IMR-90 (cell line): ENCODE results near the gene MACROD1. TPM values are rescaled to one million over a fixed set of nuclear protein-coding genes. Genes with fewer than 3 reads are reported as not detected.

ENCODE experiments used
- ATAC-seq: fragments of 200-7000 bp; cut with Tn5 transposase; 2 replicates; pipeline ENCODE4 v1.9.1; 2020; ENCODE audit warnings: low read depth, mild to moderate bottlenecking, moderate library complexity
- BruUV-seq: library from RNA; stranded (reverse); fragments of 400-500 nt; replicated peaks from 2 replicates; lab custom pipeline; 2021; lab: Mats Ljungman, UMichigan
- CTCF ChIA-PET: fragments of 300-600 bp; formaldehyde crosslinking; extraction: SDS; loops from one replicate; lab custom pipeline; 2021; ENCODE audit warnings: antibody characterized with exemption; lab: Yijun Ruan, JAX
- POLR2A ChIA-PET: fragments of 300-600 bp; sonication (Branson Sonifier 250); formaldehyde crosslinking; loops from one replicate; lab custom pipeline; 2022; ENCODE audit warnings: antibody characterized with exemption; ENCODE audit not compliant: unreplicated experiment; lab: Charles Lee
- DNase-seq: peaks from one replicate; pipeline ENCODE4 v3.0.0; 2013
- H2AFZ ChIP-seq: replicated peaks from 2 replicates; pipeline ENCODE3; 2013; ENCODE audit warnings: low read length, mild to moderate bottlenecking; ENCODE audit not compliant: poor library complexity
- H2AK5ac ChIP-seq: 2 replicates; pipeline ENCODE4 v1.6.1; 2013; ENCODE audit warnings: low read depth, low read length, inconsistent platforms
- H2AK9ac ChIP-seq: replicated peaks from 2 replicates; pipeline ENCODE3; 2013; ENCODE audit warnings: mild to moderate bottlenecking, low read depth, low read length, moderate library complexity; ENCODE audit not compliant: poor library complexity
- H2BK120ac ChIP-seq: 2 replicates; pipeline ENCODE4 v1.6.1; 2013; ENCODE audit warnings: low read depth, low read length, inconsistent platforms
- H2BK15ac ChIP-seq: 3 replicates; pipeline ENCODE4 v1.6.1; 2013; ENCODE audit warnings: low read depth, low read length, inconsistent platforms
- H2BK20ac ChIP-seq: 2 replicates; pipeline ENCODE4 v1.6.1; 2013; ENCODE audit warnings: low read depth, mild to moderate bottlenecking, inconsistent platforms, low read length, moderate library complexity
- H2BK5ac ChIP-seq: 2 replicates; pipeline ENCODE4 v1.6.1; 2013; ENCODE audit warnings: mild to moderate bottlenecking, low read depth, low read length, inconsistent platforms; ENCODE audit not compliant: poor library complexity, severe bottlenecking
- H3K14ac ChIP-seq: replicated peaks from 2 replicates; pipeline ENCODE4 v1.6.1; 2013; ENCODE audit warnings: low read depth, low read length, inconsistent platforms
- H3K18ac ChIP-seq: 2 replicates; pipeline ENCODE4 v1.6.1; 2013; ENCODE audit warnings: low read depth, low read length, control low read depth
- H3K23ac ChIP-seq: 2 replicates; pipeline ENCODE4 v1.6.1; 2013; ENCODE audit warnings: low read depth, low read length, inconsistent platforms
- H3K27ac ChIP-seq: 2 replicates; pipeline ENCODE4 v1.5.1; 2013; ENCODE audit warnings: mild to moderate bottlenecking, control low read depth, low read length; ENCODE audit not compliant: insufficient read depth
- H3K27me3 ChIP-seq: 2 replicates; pipeline ENCODE4 v1.6.1; 2013; ENCODE audit warnings: low read length; ENCODE audit not compliant: control insufficient read depth, insufficient read depth
- H3K36me3 ChIP-seq: 2 replicates; pipeline ENCODE4 v1.6.1; 2013; ENCODE audit warnings: low read length, mixed read lengths; ENCODE audit not compliant: control insufficient read depth, insufficient read depth
- H3K4ac ChIP-seq: 2 replicates; pipeline ENCODE4 v1.6.1; 2013; ENCODE audit warnings: low read depth, low read length, inconsistent platforms
- H3K4me1 ChIP-seq: 2 replicates; pipeline ENCODE4 v1.6.1; 2013; ENCODE audit warnings: low read length, mixed read lengths; ENCODE audit not compliant: control insufficient read depth, insufficient read depth
- H3K4me2 ChIP-seq: 2 replicates; pipeline ENCODE4 v1.6.1; 2013; ENCODE audit warnings: low read depth, mild to moderate bottlenecking, control low read depth, low read length, moderate library complexity
- H3K4me3 ChIP-seq: 2 replicates; pipeline ENCODE4 v1.5.1; 2013; ENCODE audit warnings: low read depth, mild to moderate bottlenecking, control low read depth, low read length, moderate library complexity; ENCODE audit not compliant: insufficient read depth
- H3K56ac ChIP-seq: 2 replicates; pipeline ENCODE4 v1.6.1; 2013; ENCODE audit warnings: low read length, inconsistent platforms; ENCODE audit not compliant: insufficient read depth; ENCODE audit errors: extremely low read depth
- H3K79me1 ChIP-seq, 2 experiments: 2 replicates each; pipeline ENCODE4 v1.6.1; 2013; ENCODE audit warnings: low read length in 2 of 2, inconsistent platforms in 1 of 2, low read depth in 1 of 2
- H3K9ac ChIP-seq: 2 replicates; pipeline ENCODE4 v1.6.1; 2013; ENCODE audit warnings: low read depth, low read length, control low read depth
- H3K9me1 ChIP-seq: 2 replicates; pipeline ENCODE4 v1.6.1; 2013; ENCODE audit warnings: low read length, inconsistent platforms; ENCODE audit not compliant: insufficient read depth
- H3K9me3 ChIP-seq: 2 replicates; pipeline ENCODE4 v1.6.1; 2013; ENCODE audit warnings: low read length; ENCODE audit not compliant: control insufficient read depth, insufficient read depth
- H4K20me1 ChIP-seq: 2 replicates; pipeline ENCODE4 v1.6.1; 2013; ENCODE audit warnings: low read length, inconsistent platforms; ENCODE audit not compliant: insufficient read depth
- H4K5ac ChIP-seq: 2 replicates; pipeline ENCODE4 v1.6.1; 2013; ENCODE audit warnings: mild to moderate bottlenecking, low read depth, low read length, control low read depth
- H4K8ac ChIP-seq, 2 experiments: 2 replicates each; pipeline ENCODE4 v1.6.1; 2013; ENCODE audit warnings: low read depth in 2 of 2, low read length in 2 of 2, control low read depth in 1 of 2, inconsistent platforms in 1 of 2
- H4K91ac ChIP-seq: 2 replicates; pipeline ENCODE4 v1.6.1; 2013; ENCODE audit warnings: low read depth, low read length, inconsistent platforms; ENCODE audit not compliant: insufficient read depth
- NFE2L2 ChIP-seq: fragments of 150-350 bp; IDR thresholded peaks from 2 replicates; pipeline ENCODE4 v1.6.1; 2016; ENCODE audit warnings: low read depth, mild to moderate bottlenecking, low read length
- RCOR1 ChIP-seq: IDR thresholded peaks from 2 replicates; pipeline ENCODE4 v1.6.1; 2012; ENCODE audit warnings: mild to moderate bottlenecking, low read length, improper control_type of control experiment; ENCODE audit not compliant: insufficient replicate concordance
- WGBS, 2 experiments: methylation state at CpG; one replicate each; pipeline versions ENCODE4 v1.1.5 to v1.1.7; 2013; ENCODE audit warnings: missing lambda C conversion rate in 2 of 2; ENCODE audit not compliant: insufficient read length in 1 of 2; ENCODE audit errors: extremely low coverage in 2 of 2; 5-methylcytosine and 5-hydroxymethylcytosine counted together
- dilution Hi-C: fragments of 300-500 bp; cut with HindIII; formaldehyde crosslinking; loops from one replicate; pipeline ENCODE4 v1.14.3; 2018; ENCODE audit warnings: low sequenced_read_pairs; ENCODE audit not compliant: unreplicated experiment
- in situ Hi-C: fragments of 300-500 bp; cut with MboI; formaldehyde crosslinking; loops from 3 replicates; pipeline ENCODE4 v1.14.3; 2019; ENCODE audit warnings: low sequenced_read_pairs, inconsistent platforms, mixed read lengths
- intact Hi-C: fragments of 100-400 bp; cut with micrococcal nuclease; formaldehyde crosslinking; loops from 2 replicates; pipeline ENCODE4 v1.10.0; 2022
- polyA plus RNA-seq, 3 experiments: library from polyadenylated mRNA; depleted of rRNA; stranded (reverse); fragments of >200 nt; gene quantifications; 2 replicates each; pipeline ENCODE4 v1.2.3, GENCODE V29; 2012; ENCODE audit warnings: low replicate concordance in 1 of 3
- total RNA-seq: library from RNA; depleted of rRNA; stranded (reverse); fragments of >200 nt; gene quantifications from 2 replicates; pipeline ENCODE4 v1.2.3, GENCODE V29; 2012
- TF ChIP-seq, protein P1 (sequence below): conservative IDR thresholded peaks from 2 replicates; pipeline ENCODE4 v1.5.1; 2012; ENCODE audit warnings: mild to moderate bottlenecking, low read depth, low read length, improper control_type of control experiment

MACROD1 gene
- total and polyA plus RNA-seq, 2 of the 4 experiments (the other 2 are of a cell fraction): 2.5 to 9.3 TPM

DNA sequence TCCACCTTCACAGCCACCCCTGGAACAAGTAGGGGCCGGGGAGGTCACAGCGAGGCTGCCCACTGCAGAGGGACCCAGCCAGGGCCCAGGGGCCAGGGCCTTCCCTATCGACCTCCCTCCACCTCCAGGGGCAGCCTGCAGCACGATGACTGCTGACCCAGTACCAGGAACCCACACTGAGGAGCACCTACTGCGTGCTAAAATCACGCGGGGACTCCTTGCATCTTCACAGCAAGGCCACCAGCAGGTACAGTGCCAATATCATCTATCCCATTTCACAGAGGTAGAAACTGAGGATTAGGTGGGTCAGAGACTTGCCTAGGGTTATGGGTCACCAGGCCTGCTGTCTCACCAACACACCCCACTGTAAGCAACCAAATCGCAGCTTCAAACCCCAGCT, 14.6 kb downstream of the MACROD1 start:
- no CpG with 5 or more reads among the region's 8 CpGs for WGBS, 2 experiments
- Histone ChIP-seq H3K27ac (no peak overlapping the region), H3K4me1 (no peaks in the 10 kb centered on the region; the same call in 1 of the 2 replicates), H3K9me3 (no peaks in the 10 kb centered on the region), H2AFZ (no peak overlapping the region), H3K56ac (no peak overlapping the region), H4K20me1 (peaks cover 12% of the 10 kb centered on the region; the same call in 1 of the 2 replicates), H3K79me1 (peaks cover 3 to 9% of the 10 kb centered on the region in 2 experiments; a peak in 3 of 4 replicates), H3K14ac (no peak overlapping the region), H3K4me2 (no peak overlapping the region), H3K9me1 (no peaks in the 10 kb centered on the region), H3K36me3 (no peaks in the 10 kb centered on the region), H3K23ac (no peak overlapping the region), H4K8ac (no peak overlapping the region), H4K5ac (no peak overlapping the region), H4K91ac (no peak overlapping the region), H3K4me3 (no peak overlapping the region), H2BK120ac (no peak overlapping the region), H2AK9ac (no peak overlapping the region), H2BK5ac (no peak overlapping the region), H3K18ac (no peak overlapping the region), H2BK20ac (no peak overlapping the region), H3K4ac (no peak overlapping the region), H2BK15ac (no peak overlapping the region), H3K27me3 (no peaks in the 10 kb centered on the region), H3K9ac (no peak overlapping the region), H2AK5ac (no peak overlapping the region)
- no peak for TF ChIP-seq NFE2L2
- TF ChIP-seq, protein P1, sequence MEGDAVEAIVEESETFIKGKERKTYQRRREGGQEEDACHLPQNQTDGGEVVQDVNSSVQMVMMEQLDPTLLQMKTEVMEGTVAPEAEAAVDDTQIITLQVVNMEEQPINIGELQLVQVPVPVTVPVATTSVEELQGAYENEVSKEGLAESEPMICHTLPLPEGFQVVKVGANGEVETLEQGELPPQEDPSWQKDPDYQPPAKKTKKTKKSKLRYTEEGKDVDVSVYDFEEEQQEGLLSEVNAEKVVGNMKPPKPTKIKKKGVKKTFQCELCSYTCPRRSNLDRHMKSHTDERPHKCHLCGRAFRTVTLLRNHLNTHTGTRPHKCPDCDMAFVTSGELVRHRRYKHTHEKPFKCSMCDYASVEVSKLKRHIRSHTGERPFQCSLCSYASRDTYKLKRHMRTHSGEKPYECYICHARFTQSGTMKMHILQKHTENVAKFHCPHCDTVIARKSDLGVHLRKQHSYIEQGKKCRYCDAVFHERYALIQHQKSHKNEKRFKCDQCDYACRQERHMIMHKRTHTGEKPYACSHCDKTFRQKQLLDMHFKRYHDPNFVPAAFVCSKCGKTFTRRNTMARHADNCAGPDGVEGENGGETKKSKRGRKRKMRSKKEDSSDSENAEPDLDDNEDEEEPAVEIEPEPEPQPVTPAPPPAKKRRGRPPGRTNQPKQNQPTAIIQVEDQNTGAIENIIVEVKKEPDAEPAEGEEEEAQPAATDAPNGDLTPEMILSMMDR: no peak
- TF ChIP-seq RCOR1: no peak
- DNase-seq: no peak
- ChIA-PET CTCF (no interaction called here), POLR2A (interaction anchor here (0.7 kb wide), 1 partner anchor 121 kb away, joined by 3 read pairs; no protein-coding TSS in a partner anchor)
- ATAC-seq: no peak
- no TSS peak for BruUV-seq
- intact Hi-C loops: no loop called here
- dilution Hi-C loops: no loop called here
- in situ Hi-C loops: no loop called here
